ENCODE measurements around the gene KRCC1. TPM values are rescaled to one million over a fixed set of nuclear protein-coding genes. Genes with fewer than 3 reads are reported as not detected.

The KRCC1 gene
- total RNA-seq, 1 donor, result 24.2 TPM

DNA sequence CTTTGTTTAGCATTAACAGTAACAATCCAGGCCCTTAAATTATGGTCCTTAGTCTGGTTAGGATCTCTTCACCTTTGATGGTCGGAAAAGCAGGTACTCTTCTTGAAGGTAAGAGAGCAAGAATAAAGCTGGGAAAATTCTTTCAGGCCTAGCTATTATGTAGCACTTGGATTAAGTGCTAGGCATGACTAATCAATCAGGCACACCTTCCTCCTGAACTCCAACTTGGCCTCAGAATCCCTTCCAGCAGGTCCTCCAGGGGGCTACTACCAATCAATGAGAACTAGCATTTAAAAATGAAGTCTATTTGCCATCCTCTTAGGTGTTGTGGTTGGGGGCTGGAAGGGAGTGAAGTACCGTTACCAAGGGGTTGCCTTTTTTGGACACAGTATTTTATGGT lies 15.8 kb upstream of the KRCC1 start:
- H2AFZ ChIP-seq (ENCODE audit: low read length), result no peak overlapping the region
- TF ChIP-seq, protein P1, sequence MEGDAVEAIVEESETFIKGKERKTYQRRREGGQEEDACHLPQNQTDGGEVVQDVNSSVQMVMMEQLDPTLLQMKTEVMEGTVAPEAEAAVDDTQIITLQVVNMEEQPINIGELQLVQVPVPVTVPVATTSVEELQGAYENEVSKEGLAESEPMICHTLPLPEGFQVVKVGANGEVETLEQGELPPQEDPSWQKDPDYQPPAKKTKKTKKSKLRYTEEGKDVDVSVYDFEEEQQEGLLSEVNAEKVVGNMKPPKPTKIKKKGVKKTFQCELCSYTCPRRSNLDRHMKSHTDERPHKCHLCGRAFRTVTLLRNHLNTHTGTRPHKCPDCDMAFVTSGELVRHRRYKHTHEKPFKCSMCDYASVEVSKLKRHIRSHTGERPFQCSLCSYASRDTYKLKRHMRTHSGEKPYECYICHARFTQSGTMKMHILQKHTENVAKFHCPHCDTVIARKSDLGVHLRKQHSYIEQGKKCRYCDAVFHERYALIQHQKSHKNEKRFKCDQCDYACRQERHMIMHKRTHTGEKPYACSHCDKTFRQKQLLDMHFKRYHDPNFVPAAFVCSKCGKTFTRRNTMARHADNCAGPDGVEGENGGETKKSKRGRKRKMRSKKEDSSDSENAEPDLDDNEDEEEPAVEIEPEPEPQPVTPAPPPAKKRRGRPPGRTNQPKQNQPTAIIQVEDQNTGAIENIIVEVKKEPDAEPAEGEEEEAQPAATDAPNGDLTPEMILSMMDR (IDR thresholded peaks at IDR 0.05; ENCODE audit: extremely low read depth, low read depth, low read length), result no peak

DNA sequence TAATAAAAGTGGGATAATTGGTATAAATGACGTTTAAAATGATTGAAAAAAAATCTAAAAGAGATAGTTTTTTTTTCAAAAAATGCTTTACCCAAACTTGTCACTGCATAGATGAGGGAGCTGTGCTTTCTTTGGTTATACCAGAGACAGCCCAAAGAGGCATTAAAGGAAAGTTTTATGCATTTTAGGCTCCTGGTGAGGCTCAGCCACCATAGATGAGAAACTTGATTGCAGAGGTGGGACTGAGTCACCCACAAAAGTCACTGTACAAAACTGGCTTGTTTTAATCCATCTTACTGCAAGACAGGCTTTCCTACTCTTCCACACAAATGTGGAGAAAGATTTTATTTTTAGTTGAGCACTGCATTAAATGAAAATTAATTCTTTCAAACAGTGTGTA lies 14.5 kb upstream of the KRCC1 start:
- no peaks in the 10 kb centered on the region for H3K36me3 ChIP-seq (ENCODE audit: insufficient read depth, low read length)
- TF ChIP-seq, protein P1 (IDR thresholded peaks at IDR 0.05; ENCODE audit: extremely low read depth, low read depth, low read length), result no peak
- no peaks in the 10 kb centered on the region for H3K9me3 ChIP-seq (ENCODE audit: low read depth, low read length)
- H3K27ac ChIP-seq (ENCODE audit: low read depth, low read length), result no peak overlapping the region
- H3K79me2 ChIP-seq (ENCODE audit: insufficient read depth, low read length), result no peaks in the 10 kb centered on the region
- H3K4me3 ChIP-seq (ENCODE audit: insufficient read depth, low read length), result no peak overlapping the region
- no peaks in the 10 kb centered on the region for H3K27me3 ChIP-seq (ENCODE audit: insufficient read depth, low read length)
- H4K20me1 ChIP-seq (ENCODE audit: insufficient read depth, low read length), result no peaks in the 10 kb centered on the region
- peaks cover 3% of the 10 kb centered on the region for H3K4me1 ChIP-seq (ENCODE audit: insufficient read depth, low read length)
- DNase-seq (ENCODE audit: insufficient read length, low spot score, missing footprints), result no peak
- H3K4me2 ChIP-seq (ENCODE audit: insufficient read depth, low read length), result no peak overlapping the region
- no peak overlapping the region for H2AFZ ChIP-seq (ENCODE audit: low read length)

More for the DNA sequence above, 15.8 kb upstream of the KRCC1 start:
- no peaks in the 10 kb centered on the region for H3K79me2 ChIP-seq (ENCODE audit: insufficient read depth, low read length)
- H3K27ac ChIP-seq (ENCODE audit: low read depth, low read length), result no peak overlapping the region
- no peaks in the 10 kb centered on the region for H3K9me3 ChIP-seq (ENCODE audit: low read depth, low read length)
- no peaks in the 10 kb centered on the region for H4K20me1 ChIP-seq (ENCODE audit: insufficient read depth, low read length)
- H3K36me3 ChIP-seq (ENCODE audit: insufficient read depth, low read length), result no peaks in the 10 kb centered on the region
- no peak for DNase-seq (ENCODE audit: insufficient read length, low spot score, missing footprints)
- H3K27me3 ChIP-seq (ENCODE audit: insufficient read depth, low read length), result no peaks in the 10 kb centered on the region
- no peak overlapping the region for H3K4me2 ChIP-seq (ENCODE audit: insufficient read depth, low read length)
- H3K4me3 ChIP-seq (ENCODE audit: insufficient read depth, low read length), result no peak overlapping the region
- peaks cover 6% of the 10 kb centered on the region for H3K4me1 ChIP-seq (ENCODE audit: insufficient read depth, low read length)

DNA sequence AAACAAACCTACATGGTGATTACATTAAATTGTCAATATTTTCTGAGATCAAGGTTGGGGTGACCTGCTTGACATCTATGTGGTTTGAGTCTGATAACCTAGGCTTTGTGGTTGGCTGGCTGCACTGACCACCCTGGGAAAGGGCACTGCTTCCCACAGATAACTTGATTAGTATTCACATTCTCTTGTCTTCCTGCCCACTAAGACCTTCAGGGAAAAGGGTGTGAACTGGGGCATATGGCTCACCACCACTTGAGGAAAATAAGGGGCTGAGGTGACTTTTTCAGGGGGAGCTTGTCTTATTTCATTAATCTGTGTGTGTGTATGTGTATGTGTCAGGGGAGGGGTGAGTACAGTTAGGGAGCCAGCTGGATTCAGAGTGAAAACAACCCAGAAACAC lies 13.5 kb upstream of the KRCC1 start:
- H3K4me3 ChIP-seq (ENCODE audit: insufficient read depth, low read length), result no peak overlapping the region
- H3K4me1 ChIP-seq (ENCODE audit: insufficient read depth, low read length), result no peaks in the 10 kb centered on the region
- TF ChIP-seq, protein P1 (IDR thresholded peaks at IDR 0.05; ENCODE audit: extremely low read depth, low read depth, low read length), result no peak
- no peaks in the 10 kb centered on the region for H3K9me3 ChIP-seq (ENCODE audit: low read depth, low read length)
- H3K27me3 ChIP-seq (ENCODE audit: insufficient read depth, low read length), result no peaks in the 10 kb centered on the region
- H3K36me3 ChIP-seq (ENCODE audit: insufficient read depth, low read length), result no peaks in the 10 kb centered on the region
- no peak for DNase-seq (ENCODE audit: insufficient read length, low spot score, missing footprints)
- H3K27ac ChIP-seq (ENCODE audit: low read depth, low read length), result no peak overlapping the region
- H4K20me1 ChIP-seq (ENCODE audit: insufficient read depth, low read length), result no peaks in the 10 kb centered on the region
- no peak overlapping the region for H3K4me2 ChIP-seq (ENCODE audit: insufficient read depth, low read length)
- H3K79me2 ChIP-seq (ENCODE audit: insufficient read depth, low read length), result no peaks in the 10 kb centered on the region
- H2AFZ ChIP-seq (ENCODE audit: low read length), result no peak overlapping the region

DNA sequence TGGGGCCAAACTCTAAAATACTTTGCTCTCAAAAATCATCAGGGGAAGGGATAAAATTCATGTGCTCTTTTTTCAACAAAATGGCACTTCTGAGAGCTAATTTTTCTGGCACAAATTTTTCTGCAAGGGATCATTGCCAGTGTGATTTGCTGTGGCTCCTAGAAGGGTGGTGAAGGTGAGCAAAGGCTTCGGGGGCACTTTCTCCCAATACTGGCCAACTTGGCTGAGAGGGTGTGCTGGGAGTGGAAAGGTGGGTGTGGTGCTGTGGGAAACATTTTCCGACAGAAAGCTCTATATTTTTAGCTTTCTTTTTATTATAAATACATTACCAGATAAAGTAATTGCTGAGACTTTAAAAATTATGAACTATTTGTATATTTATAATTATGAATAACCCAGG lies 12.5 kb upstream of the KRCC1 start:
- Histone ChIP-seq H4K20me1 (ENCODE audit: insufficient read depth, low read length) (no peaks in the 10 kb centered on the region), H3K4me2 (ENCODE audit: insufficient read depth, low read length) (no peak overlapping the region), H3K9me3 (ENCODE audit: low read depth, low read length) (no peaks in the 10 kb centered on the region), H3K27ac (ENCODE audit: low read depth, low read length) (no peak overlapping the region), H3K4me1 (ENCODE audit: insufficient read depth, low read length) (no peaks in the 10 kb centered on the region), H2AFZ (ENCODE audit: low read length) (no peak overlapping the region), H3K4me3 (ENCODE audit: insufficient read depth, low read length) (no peak overlapping the region), H3K36me3 (ENCODE audit: insufficient read depth, low read length) (no peaks in the 10 kb centered on the region), H3K27me3 (ENCODE audit: insufficient read depth, low read length) (no peaks in the 10 kb centered on the region), H3K79me2 (ENCODE audit: insufficient read depth, low read length) (no peaks in the 10 kb centered on the region)
- TF ChIP-seq, protein P1 (IDR thresholded peaks at IDR 0.05; ENCODE audit: extremely low read depth, low read depth, low read length), result no peak
- DNase-seq (ENCODE audit: insufficient read length, low spot score, missing footprints), result no peak
